Stimulated activated CD8-positive, alpha-beta memory T cell treated with anti-CD3 and anti-CD28 coated beads, Interleukin-15, amount 100 ng/mL, for 1 hour (primary cell): ENCODE measurements around the gene PTF1A.
"Not testable (repeated sequence)": the region's sequence is repeated elsewhere in the genome, so short reads cannot be mapped to it uniquely, and the experiment has no call there.

Experiments
- DNase-seq: peaks from one replicate; pipeline ENCODE4 v3.0.0-alpha.2; 2020; ENCODE audit warnings: low read depth

The PTF1A gene

DNA sequence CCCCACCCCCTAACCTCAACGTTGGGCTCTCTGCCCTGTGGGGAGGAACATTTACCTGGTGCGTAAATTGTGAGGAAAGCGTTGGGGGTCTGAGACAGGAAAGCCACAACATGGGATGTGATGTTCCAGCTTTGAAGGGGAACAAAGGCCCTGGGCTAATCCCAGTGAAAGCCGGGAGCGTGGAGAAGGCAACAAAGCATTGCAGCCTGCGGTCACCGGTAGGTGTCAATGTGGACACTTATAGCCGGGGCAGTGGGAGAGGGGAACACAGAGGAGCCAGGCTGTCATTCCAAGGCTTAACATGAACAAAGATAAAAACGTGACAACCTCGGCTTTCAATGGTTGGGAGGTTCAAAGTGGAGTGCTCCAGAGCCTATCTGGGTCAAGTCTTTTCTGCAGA, 12.7 kb downstream of the PTF1A start:
- DNase-seq, result no peak

GRCh38 chr10:23205972-23206642, 14.0 kb downstream of the PTF1A start:
- DNase-seq, result no peak

DNA sequence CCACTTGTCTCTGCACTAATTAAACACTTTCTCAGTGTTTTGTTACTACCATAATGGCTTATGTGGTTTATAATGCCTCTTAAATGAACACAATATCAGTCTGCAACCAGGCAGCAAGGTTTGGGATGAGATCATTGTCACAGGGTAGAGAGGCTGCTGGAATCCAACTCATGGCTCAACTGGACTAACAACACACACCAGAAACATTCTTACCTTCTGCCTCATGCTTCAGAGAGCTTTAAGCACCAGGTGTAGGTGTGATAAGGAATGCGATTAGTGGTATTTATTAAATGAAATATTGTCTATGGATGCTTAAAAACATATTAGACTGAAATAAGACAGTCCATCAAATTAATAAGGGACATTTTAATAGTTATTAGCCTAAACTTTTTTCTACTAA, 25.4 kb downstream of the PTF1A start:
- no peak for DNase-seq

DNA sequence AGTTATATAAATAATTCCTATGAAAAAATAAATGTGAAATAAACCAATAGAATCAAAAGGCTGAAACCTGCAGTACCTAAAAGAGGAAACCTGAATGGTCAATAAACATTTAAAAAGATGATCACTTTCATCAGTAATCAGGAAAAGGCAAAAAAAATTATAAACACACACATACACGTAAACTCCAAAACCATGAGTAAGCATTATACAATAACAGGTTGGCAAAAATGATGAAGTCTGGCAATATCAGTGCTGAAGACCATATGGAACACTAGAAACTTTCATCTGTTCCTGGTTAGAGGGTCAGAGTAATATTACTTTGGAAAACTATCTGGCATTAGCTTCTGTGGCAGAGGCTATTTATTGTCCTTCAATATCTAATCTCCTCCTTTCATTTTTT, 38.5 kb downstream of the PTF1A start:
- no peak for DNase-seq

DNA sequence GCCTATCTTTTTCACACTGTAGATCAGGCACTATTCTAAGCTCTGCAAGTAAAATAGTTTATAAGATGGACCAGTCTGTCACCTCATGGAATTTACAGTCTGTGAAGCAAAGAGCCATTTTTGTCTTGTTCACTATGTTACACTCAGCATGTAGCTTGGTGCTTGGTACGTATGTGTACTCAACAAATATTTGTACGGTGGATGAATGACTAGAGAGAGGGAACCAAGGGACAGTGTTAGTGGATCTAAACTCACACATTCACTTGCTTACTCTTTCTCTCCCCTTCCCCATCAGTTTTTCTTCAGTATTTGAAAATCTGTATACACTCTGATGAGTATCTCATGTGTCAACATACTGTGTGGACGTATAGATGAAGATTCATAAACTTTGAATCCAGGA, 45.9 kb downstream of the PTF1A start:
- DNase-seq, result no peak

DNA sequence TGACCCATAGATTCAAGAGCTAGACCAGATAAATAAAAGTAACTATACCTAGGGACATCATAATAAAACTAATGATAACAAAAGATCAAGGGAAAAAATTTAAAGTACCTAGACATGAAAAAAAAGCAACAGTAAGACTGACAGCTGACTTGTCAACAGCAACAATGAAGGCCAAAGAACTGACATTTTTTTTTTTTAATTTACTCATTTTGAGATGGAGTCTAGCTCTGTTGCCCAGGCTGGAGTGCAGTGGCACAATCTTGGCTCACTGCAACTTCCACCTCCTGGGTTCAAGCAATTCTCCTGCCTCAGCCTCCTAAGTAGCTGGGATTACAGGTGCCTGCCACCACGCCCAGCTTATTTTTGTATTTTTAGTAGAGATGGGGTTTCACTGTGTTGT, 49.7 kb downstream of the PTF1A start:
- DNase-seq, result not testable (repeated sequence)
